Neural progenitor cell (in vitro differentiated cells): ENCODE results near the gene CTIF. TPM values are rescaled to one million over a fixed set of nuclear protein-coding genes. Genes with fewer than 3 reads are reported as not detected.

Experiments used
- DNase-seq: peaks from one replicate; pipeline ENCODE4 v3.0.0-alpha.2; 2016; ENCODE audit warnings: low spot score
- H2AFZ ChIP-seq: fragments of 200-600 bp; sonication (generic); replicated peaks from 2 replicates; pipeline ENCODE4 v1.6.1; 2016; ENCODE audit warnings: antibody characterized with exemption
- H3F3A ChIP-seq: fragments of 200-600 bp; sonication (generic); 2 replicates; pipeline ENCODE4 v1.6.1; 2016; ENCODE audit warnings: antibody characterized with exemption, low read depth
- H3K27ac ChIP-seq: fragments of 200-600 bp; sonication (generic); 2 replicates; pipeline ENCODE4 v1.5.1; 2016; ENCODE audit warnings: mild to moderate bottlenecking
- H3K27me3 ChIP-seq: fragments of 200-600 bp; sonication (generic); 2 replicates; pipeline ENCODE4 v1.6.1; 2016; ENCODE audit warnings: mild to moderate bottlenecking, moderate library complexity
- H3K36me3 ChIP-seq: fragments of 200-600 bp; sonication (generic); 2 replicates; pipeline ENCODE4 v1.5.1; 2016
- H3K4me1 ChIP-seq: fragments of 200-600 bp; sonication (generic); 2 replicates; pipeline ENCODE4 v1.6.1; 2016; ENCODE audit warnings: mixed run types
- H3K4me2 ChIP-seq: fragments of 200-600 bp; sonication (generic); 2 replicates; pipeline ENCODE4 v1.6.1; 2016
- H3K4me3 ChIP-seq: fragments of 200-600 bp; sonication (generic); 2 replicates; pipeline ENCODE4 v1.5.1; 2016
- H3K79me2 ChIP-seq: fragments of 200-600 bp; sonication (generic); 2 replicates; pipeline ENCODE4 v1.6.1; 2016; ENCODE audit warnings: low read depth
- H3K9ac ChIP-seq: fragments of 200-600 bp; sonication (generic); 2 replicates; pipeline ENCODE4 v1.6.1; 2016
- H3K9me3 ChIP-seq: fragments of 200-600 bp; sonication (generic); 2 replicates; pipeline ENCODE4 v1.5.1; 2016; ENCODE audit warnings: low read depth
- H4K20me1 ChIP-seq: fragments of 200-600 bp; sonication (generic); 2 replicates; pipeline ENCODE4 v1.6.1; 2016; ENCODE audit warnings: low read depth
- H3K27ac Mint-ChIP-seq: 3 replicates; pipeline ENCODE4 v1.8.0; 2021; ENCODE audit warnings: mixed read lengths
- H3K27me3 Mint-ChIP-seq: 2 replicates; pipeline ENCODE4 v1.8.0; 2022; ENCODE audit warnings: low read depth, mild to moderate bottlenecking, inconsistent platforms, moderate library complexity, mixed read lengths; ENCODE audit not compliant: insufficient read depth
- H3K36me3 Mint-ChIP-seq: 3 replicates; pipeline ENCODE4 v1.8.0; 2021; ENCODE audit warnings: mixed read lengths
- H3K4me1 Mint-ChIP-seq: 3 replicates; pipeline ENCODE4 v1.8.0; 2021; ENCODE audit warnings: mixed read lengths
- H3K4me3 Mint-ChIP-seq: 3 replicates; pipeline ENCODE4 v1.8.0; 2021; ENCODE audit warnings: mild to moderate bottlenecking, moderate library complexity, mixed read lengths
- H3K9me3 Mint-ChIP-seq: 3 replicates; pipeline ENCODE4 v1.8.0; 2020; ENCODE audit warnings: mixed read lengths
- CTCF ChIP-seq: fragments of 200-600 bp; sonication (generic); IDR thresholded peaks from 2 replicates; pipeline ENCODE4 v1.5.1; 2017; ENCODE audit warnings: antibody characterized with exemption, mild to moderate bottlenecking
- EZH2 ChIP-seq: fragments of 200-600 bp; sonication (generic); IDR thresholded peaks from 2 replicates; pipeline ENCODE4 v1.6.1; 2017; ENCODE audit warnings: antibody characterized with exemption, mild to moderate bottlenecking, moderate library complexity
- EZH2phosphoT487 ChIP-seq: fragments of 200-600 bp; sonication (generic); IDR thresholded peaks from 2 replicates; pipeline ENCODE4 v1.6.1; 2017; ENCODE audit warnings: antibody characterized with exemption
- total RNA-seq: library from RNA; depleted of rRNA; stranded (reverse); fragments of >200 nt; gene quantifications from 2 replicates; pipeline ENCODE4 v1.2.3, GENCODE V29; 2015; ENCODE audit warnings: low replicate concordance

Gene CTIF
- total RNA-seq, 1 donor from 2014 or later: 17.6 TPM

- Mint-ChIP-seq H3K27ac (no peak overlapping the region), H3K4me3 (no peak overlapping the region), H3K36me3 (peaks cover 8% of the 10 kb centered on the region), H3K27me3 (peaks cover 5% of the 10 kb centered on the region), H3K4me1 (peaks cover 34% of the 10 kb centered on the region), H3K9me3 (peaks cover 14% of the 10 kb centered on the region)
- no peak for DNase-seq
- H3F3A ChIP-seq: no peaks in the 10 kb centered on the region
- no peak overlapping the region for H3K4me2 ChIP-seq
- no peaks in the 10 kb centered on the region for H3K36me3 ChIP-seq
- no peak overlapping the region for H3K9ac ChIP-seq
- H3K79me2 ChIP-seq: peaks cover 5% of the 10 kb centered on the region
- H3K27me3 ChIP-seq: no peaks in the 10 kb centered on the region
- TF ChIP-seq EZH2 (no peak), EZH2phosphoT487 (no peak), CTCF (no peak)
- peaks cover 3% of the 10 kb centered on the region for H4K20me1 ChIP-seq
- H3K4me1 ChIP-seq: peaks cover 22% of the 10 kb centered on the region
- no peak overlapping the region for H3K27ac ChIP-seq
- no peak overlapping the region for H3K4me3 ChIP-seq
- no peak overlapping the region for H2AFZ ChIP-seq
- H3K9me3 ChIP-seq: no peaks in the 10 kb centered on the region
Measured at GRCh38 chr18:48580066-48580465, 41.2 kb downstream of the CTIF start.

GRCh38 chr18:48580782-48581181, 42.0 kb downstream of the CTIF start:
- Histone ChIP-seq H3K9me3 (no peaks in the 10 kb centered on the region), H3K27me3 (no peaks in the 10 kb centered on the region), H3K4me3 (no peak overlapping the region), H3F3A (no peaks in the 10 kb centered on the region), H3K27ac (no peak overlapping the region), H3K79me2 (peaks cover 5% of the 10 kb centered on the region), H2AFZ (no peak overlapping the region), H3K4me2 (no peak overlapping the region), H3K4me1 (peaks cover 16% of the 10 kb centered on the region), H3K36me3 (no peaks in the 10 kb centered on the region), H4K20me1 (peaks cover 3% of the 10 kb centered on the region), H3K9ac (no peak overlapping the region)
- peaks cover 14% of the 10 kb centered on the region for H3K9me3 Mint-ChIP-seq
- TF ChIP-seq EZH2phosphoT487 (no peak), CTCF (no peak), EZH2 (no peak)
- H3K4me3 Mint-ChIP-seq: no peak overlapping the region
- H3K27ac Mint-ChIP-seq: no peak overlapping the region
- peaks cover 5% of the 10 kb centered on the region for H3K27me3 Mint-ChIP-seq
- peaks cover 8% of the 10 kb centered on the region for H3K36me3 Mint-ChIP-seq
- peak; percentile 41 for DNase-seq
- peaks cover 29% of the 10 kb centered on the region for H3K4me1 Mint-ChIP-seq

GRCh38 chr18:48581206-48581605, 42.4 kb downstream of the CTIF start:
- H3K27me3 Mint-ChIP-seq: peaks cover 5% of the 10 kb centered on the region
- H4K20me1 ChIP-seq: peaks cover 3% of the 10 kb centered on the region

More at GRCh38 chr18:48581206-48581605, 42.4 kb downstream of the CTIF start:
- H3K9ac ChIP-seq: no peak overlapping the region
- peaks cover 8% of the 10 kb centered on the region for H3K36me3 Mint-ChIP-seq
- H3K36me3 ChIP-seq: no peaks in the 10 kb centered on the region
- H3K4me2 ChIP-seq: no peak overlapping the region
- H3F3A ChIP-seq: no peaks in the 10 kb centered on the region
- no peaks in the 10 kb centered on the region for H3K9me3 ChIP-seq
- H3K27me3 ChIP-seq: no peaks in the 10 kb centered on the region
- peaks cover 12% of the 10 kb centered on the region for H3K4me1 ChIP-seq
- H3K79me2 ChIP-seq: peaks cover 5% of the 10 kb centered on the region
- no peak for DNase-seq
- TF ChIP-seq CTCF (no peak), EZH2phosphoT487 (no peak), EZH2 (no peak)
- no peak overlapping the region for H3K27ac ChIP-seq
- H3K4me3 Mint-ChIP-seq: no peak overlapping the region
- H3K9me3 Mint-ChIP-seq: peaks cover 14% of the 10 kb centered on the region
- no peak overlapping the region for H3K27ac Mint-ChIP-seq
- H3K4me3 ChIP-seq: no peak overlapping the region
- no peak overlapping the region for H2AFZ ChIP-seq
- peaks cover 28% of the 10 kb centered on the region for H3K4me1 Mint-ChIP-seq
